ENCODE results near the gene POLR1E. TPM values are rescaled to one million over a fixed set of nuclear protein-coding genes. Genes with fewer than 3 reads are reported as not detected.

Gene POLR1E
- total and polyA plus RNA-seq, 9 of the 15 experiments (the other 6 are each of a cell fraction or from before 2014, with no cell fraction given), result 18.9 to 102 (median 74.4) TPM

DNA sequence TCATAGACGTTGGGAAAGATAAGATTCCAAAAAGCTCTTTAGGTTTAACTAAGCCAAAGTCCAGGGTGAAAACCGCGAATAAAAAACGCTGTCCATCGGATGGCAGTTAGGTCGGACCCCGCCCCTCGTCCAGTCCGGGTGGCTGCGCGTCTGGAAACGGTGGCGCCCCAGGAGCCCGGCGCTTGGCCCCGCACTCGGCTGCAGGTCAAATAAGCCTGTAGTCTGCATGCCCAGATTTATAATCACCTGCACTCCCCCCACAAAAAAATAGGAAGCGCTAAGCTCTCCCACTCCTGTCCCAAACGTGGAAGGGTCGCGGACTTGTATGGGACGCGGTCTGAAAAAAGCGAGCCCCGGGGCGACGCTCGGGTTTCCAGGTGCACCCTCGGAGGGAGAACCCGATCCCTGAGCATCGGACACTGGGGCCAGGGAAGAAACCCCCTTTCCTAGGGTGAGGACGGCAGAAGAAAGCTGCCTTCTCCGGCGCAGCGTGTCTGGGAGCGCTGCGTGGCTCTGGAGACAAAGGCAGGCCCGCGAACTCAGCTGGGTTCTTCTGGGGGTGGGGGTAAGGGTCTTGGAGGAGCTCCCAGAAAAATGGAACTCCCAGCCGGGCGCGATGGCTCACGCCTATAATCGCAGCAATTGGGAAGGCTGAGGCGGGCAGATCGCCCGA, 19.6 kb upstream of the POLR1E start (continued):
- TF ChIP-seq MCM2 (IDR thresholded peaks at IDR 0.05; ENCODE audit: low read depth), result no peak
- TF ChIP-seq, protein P1, sequence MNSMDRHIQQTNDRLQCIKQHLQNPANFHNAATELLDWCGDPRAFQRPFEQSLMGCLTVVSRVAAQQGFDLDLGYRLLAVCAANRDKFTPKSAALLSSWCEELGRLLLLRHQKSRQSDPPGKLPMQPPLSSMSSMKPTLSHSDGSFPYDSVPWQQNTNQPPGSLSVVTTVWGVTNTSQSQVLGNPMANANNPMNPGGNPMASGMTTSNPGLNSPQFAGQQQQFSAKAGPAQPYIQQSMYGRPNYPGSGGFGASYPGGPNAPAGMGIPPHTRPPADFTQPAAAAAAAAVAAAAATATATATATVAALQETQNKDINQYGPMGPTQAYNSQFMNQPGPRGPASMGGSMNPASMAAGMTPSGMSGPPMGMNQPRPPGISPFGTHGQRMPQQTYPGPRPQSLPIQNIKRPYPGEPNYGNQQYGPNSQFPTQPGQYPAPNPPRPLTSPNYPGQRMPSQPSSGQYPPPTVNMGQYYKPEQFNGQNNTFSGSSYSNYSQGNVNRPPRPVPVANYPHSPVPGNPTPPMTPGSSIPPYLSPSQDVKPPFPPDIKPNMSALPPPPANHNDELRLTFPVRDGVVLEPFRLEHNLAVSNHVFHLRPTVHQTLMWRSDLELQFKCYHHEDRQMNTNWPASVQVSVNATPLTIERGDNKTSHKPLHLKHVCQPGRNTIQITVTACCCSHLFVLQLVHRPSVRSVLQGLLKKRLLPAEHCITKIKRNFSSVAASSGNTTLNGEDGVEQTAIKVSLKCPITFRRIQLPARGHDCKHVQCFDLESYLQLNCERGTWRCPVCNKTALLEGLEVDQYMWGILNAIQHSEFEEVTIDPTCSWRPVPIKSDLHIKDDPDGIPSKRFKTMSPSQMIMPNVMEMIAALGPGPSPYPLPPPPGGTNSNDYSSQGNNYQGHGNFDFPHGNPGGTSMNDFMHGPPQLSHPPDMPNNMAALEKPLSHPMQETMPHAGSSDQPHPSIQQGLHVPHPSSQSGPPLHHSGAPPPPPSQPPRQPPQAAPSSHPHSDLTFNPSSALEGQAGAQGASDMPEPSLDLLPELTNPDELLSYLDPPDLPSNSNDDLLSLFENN (IDR thresholded peaks at IDR 0.05; ENCODE audit: low read depth in 2 of 2, low read length in 2 of 2), result 0 out of 4 replicates have a peak, but pooled peaks of 1 of the 2 experiments have one; percentile 7
- no peak for TF ChIP-seq E2F3 (CRISPR knock-in tag; IDR thresholded peaks at IDR 0.05)
- TF ChIP-seq NFATC3 (IDR thresholded peaks at IDR 0.05), result peak; percentile 81; the same call in 1 of the 2 replicates
- TF ChIP-seq ZNF780A (CRISPR knock-in tag; IDR thresholded peaks at IDR 0.05), result no peak
- no peak for TF ChIP-seq E2F4 (CRISPR knock-in tag; IDR thresholded peaks at IDR 0.05; ENCODE audit: low read depth)
- no peak for TF ChIP-seq KLF1 (tag; IDR thresholded peaks at IDR 0.05)
- no peak; the same call in 1 of the 2 replicates for TF ChIP-seq HDAC2 (IDR thresholded peaks at IDR 0.05)
- no peak for TF ChIP-seq KHSRP (IDR thresholded peaks at IDR 0.05)
- TF ChIP-seq KAT7 (CRISPR knock-in tag; IDR thresholded peaks at IDR 0.05; ENCODE audit: borderline replicate concordance), result peak; percentile 78; the same call in 1 of the 2 replicates
- TF ChIP-seq SMARCB1 (IDR thresholded peaks at IDR 0.05; ENCODE audit: insufficient read length, low read depth), result no peak
- no peak for TF ChIP-seq EWSR1 (IDR thresholded peaks at IDR 0.05; ENCODE audit: borderline replicate concordance, low read depth, partially characterized antibody)
- TF ChIP-seq ZNF699 (CRISPR knock-in tag; IDR thresholded peaks at IDR 0.05; ENCODE audit: insufficient replicate concordance), result no peak
- TF ChIP-seq, protein P2, sequence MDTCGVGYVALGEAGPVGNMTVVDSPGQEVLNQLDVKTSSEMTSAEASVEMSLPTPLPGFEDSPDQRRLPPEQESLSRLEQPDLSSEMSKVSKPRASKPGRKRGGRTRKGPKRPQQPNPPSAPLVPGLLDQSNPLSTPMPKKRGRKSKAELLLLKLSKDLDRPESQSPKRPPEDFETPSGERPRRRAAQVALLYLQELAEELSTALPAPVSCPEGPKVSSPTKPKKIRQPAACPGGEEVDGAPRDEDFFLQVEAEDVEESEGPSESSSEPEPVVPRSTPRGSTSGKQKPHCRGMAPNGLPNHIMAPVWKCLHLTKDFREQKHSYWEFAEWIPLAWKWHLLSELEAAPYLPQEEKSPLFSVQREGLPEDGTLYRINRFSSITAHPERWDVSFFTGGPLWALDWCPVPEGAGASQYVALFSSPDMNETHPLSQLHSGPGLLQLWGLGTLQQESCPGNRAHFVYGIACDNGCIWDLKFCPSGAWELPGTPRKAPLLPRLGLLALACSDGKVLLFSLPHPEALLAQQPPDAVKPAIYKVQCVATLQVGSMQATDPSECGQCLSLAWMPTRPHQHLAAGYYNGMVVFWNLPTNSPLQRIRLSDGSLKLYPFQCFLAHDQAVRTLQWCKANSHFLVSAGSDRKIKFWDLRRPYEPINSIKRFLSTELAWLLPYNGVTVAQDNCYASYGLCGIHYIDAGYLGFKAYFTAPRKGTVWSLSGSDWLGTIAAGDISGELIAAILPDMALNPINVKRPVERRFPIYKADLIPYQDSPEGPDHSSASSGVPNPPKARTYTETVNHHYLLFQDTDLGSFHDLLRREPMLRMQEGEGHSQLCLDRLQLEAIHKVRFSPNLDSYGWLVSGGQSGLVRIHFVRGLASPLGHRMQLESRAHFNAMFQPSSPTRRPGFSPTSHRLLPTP (IDR thresholded peaks at IDR 0.05; ENCODE audit: borderline replicate concordance, extremely low read depth, insufficient read length), result no peak
- TF ChIP-seq ZNF175 (CRISPR knock-in tag; IDR thresholded peaks at IDR 0.05; ENCODE audit: low read depth), result peak; percentile 55; the same call in 1 of the 2 replicates
- 0 out of 2 replicates have a peak, but pooled peaks have one; percentile 7 for TF ChIP-seq SP1 (CRISPR knock-in tag; IDR thresholded peaks at IDR 0.05)
- TF ChIP-seq CBFA2T3 (IDR thresholded peaks at IDR 0.05), result no peak
- TF ChIP-seq THAP7 (CRISPR knock-in tag; IDR thresholded peaks at IDR 0.05), result no peak
- TF ChIP-seq ELF1 (tag; IDR thresholded peaks at IDR 0.05), result no peak
- no peak for TF ChIP-seq TRIM24 (IDR thresholded peaks at IDR 0.05)
- no peak for TF ChIP-seq CBX2 (IDR thresholded peaks at IDR 0.05; ENCODE audit: insufficient read depth, low read length, poor library complexity, severe bottlenecking)

Data from K562 (cell line).